ENCODE data around the gene ZKSCAN1.
"Not testable (repeated sequence)": the region's sequence is repeated elsewhere in the genome, so short reads cannot be mapped to it uniquely, and the experiment has no call there.

Gene ZKSCAN1

DNA sequence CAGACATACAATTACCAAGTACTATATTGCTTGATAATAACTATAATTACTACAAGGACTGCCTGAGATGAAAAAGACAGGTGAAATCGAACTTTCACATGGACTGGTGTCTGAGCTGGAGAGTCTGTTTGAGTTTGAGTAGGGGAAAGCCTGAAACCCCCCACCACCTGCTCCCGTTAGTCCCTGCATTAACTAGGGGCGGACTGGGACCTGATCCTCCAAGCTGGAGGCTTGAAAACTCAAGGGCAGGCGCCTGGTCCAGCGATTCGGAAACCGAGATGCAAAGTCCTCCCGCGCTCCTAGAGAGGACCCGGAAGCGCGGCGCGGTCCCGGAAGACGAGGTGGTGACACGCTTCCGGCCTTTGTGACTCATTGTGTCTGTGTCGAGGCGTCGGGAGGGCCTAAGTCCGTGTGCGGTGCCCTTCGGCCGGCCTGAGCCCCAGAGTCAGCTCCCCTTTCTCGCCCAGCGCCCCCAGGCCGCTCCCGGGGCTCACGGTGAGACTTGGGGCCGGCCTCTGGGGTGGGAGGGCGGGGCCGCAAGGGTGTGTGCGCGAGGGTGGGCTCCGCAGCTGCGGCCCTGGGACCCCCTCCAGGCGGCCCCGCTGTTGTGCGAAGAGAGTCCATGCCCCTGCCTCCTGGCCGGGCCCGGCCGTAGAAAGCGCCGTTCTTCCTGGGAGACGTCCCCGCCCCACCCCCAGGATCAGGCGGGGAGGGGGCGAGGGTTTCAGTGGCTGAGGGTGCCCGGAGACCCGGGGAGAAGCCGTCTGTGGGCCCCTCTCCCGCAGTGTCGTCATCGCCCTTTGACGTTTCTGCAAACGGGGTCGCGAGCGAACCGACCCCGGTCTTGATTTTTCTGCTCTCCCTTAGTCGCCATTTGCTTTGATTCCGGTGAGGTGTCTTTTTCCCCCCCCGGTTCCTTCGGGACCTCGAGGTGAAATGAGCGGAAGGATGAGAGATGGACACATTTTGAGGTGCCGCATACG, at the start of gene ZKSCAN1:
Gene ZKSCAN1, plus strand, starts transcription at position 365 of the 983 bp plus-strand sequence. CDS start 7,911 bp downstream, outside the sequence.
- Mint-ChIP-seq H3K36me3 (peaks cover 5% of the 10 kb centered on the region), H3K4me3 (peak within 1 kb of the TSS; percentile 88), H3K27ac (peak within 1 kb of the TSS; percentile 91), H3K9me3 (no peaks in the 10 kb centered on the region), H3K4me1 (peaks cover 16% of the 10 kb centered on the region), H3K27me3 (peaks cover 3% of the 10 kb centered on the region)
- DNase-seq (ENCODE audit: low spot score in 2 of 2) (peak; percentile 69 to 75), ATAC-seq (ENCODE audit: low read depth) (peak; percentile 99)

DNA sequence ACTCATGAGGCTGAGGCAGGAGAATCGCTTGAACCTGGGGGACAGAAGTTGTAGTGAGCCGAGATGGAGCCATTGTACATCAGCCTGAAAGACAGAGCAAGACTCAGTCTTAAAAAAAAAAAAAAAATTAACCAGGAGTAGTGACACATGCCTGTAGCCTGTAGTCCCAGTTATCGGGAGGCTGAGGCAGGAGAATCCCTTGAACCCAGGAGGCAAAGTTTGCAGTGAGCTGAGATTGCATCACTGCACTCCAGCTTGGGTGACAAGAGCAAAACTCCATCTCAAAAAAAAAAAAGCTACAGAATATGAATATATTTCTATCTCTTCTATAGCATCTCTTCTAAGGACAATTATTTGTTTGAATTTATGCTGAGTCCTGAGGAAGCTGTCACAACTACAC, 46.1 kb upstream of the ZKSCAN1 start:
- H3K36me3 Mint-ChIP-seq: no peaks in the 10 kb centered on the region
- ATAC-seq (ENCODE audit: low read depth) (no peak), DNase-seq (ENCODE audit: low spot score in 2 of 2) (no peak)
- H3K4me3 Mint-ChIP-seq: no peak overlapping the region
- no peaks in the 10 kb centered on the region for H3K4me1 Mint-ChIP-seq
- H3K27me3 Mint-ChIP-seq: peaks cover 33% of the 10 kb centered on the region
- H3K27ac Mint-ChIP-seq: no peak overlapping the region
- no peaks in the 10 kb centered on the region for H3K9me3 Mint-ChIP-seq

GRCh38 chr7:99969813-99970212, 45.6 kb upstream of the ZKSCAN1 start:
- DNase-seq (ENCODE audit: low spot score in 2 of 2): not testable (repeated sequence)

DNA sequence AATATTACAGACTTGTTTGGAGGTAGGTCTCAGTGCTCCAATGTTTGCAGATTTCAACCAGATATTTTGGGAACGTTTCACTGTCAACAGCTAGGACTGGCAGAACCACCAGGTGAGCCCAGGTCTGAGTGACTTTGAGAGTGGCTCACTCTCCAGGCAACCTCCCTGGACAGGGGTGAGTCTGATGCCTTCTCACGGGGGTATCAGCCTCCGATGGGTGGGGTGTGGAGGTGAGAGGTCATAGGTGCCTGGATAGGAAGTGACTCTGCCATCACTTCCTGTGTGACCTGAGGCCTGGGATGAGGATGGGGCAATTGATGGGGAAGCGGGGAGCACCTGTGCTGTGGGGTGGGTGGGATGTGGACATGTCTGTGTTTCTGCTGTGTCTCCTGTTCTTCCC, 44.2 kb upstream of the ZKSCAN1 start:
- Mint-ChIP-seq H3K4me3 (no peak overlapping the region), H3K36me3 (no peaks in the 10 kb centered on the region), H3K27ac (no peak overlapping the region), H3K27me3 (peaks cover 29% of the 10 kb centered on the region), H3K9me3 (no peaks in the 10 kb centered on the region), H3K4me1 (peaks cover 4% of the 10 kb centered on the region)
- no peak for DNase-seq (ENCODE audit: low spot score in 2 of 2)
- no peak for ATAC-seq (ENCODE audit: low read depth)

More at GRCh38 chr7:99969813-99970212, 45.6 kb upstream of the ZKSCAN1 start:
- not testable (repeated sequence) for H3K4me1 Mint-ChIP-seq; ATAC-seq (ENCODE audit: low read depth); H3K4me3 Mint-ChIP-seq; H3K27ac Mint-ChIP-seq; H3K9me3 Mint-ChIP-seq; H3K36me3 Mint-ChIP-seq
- H3K27me3 Mint-ChIP-seq: peaks cover 28% of the 10 kb centered on the region

DNA sequence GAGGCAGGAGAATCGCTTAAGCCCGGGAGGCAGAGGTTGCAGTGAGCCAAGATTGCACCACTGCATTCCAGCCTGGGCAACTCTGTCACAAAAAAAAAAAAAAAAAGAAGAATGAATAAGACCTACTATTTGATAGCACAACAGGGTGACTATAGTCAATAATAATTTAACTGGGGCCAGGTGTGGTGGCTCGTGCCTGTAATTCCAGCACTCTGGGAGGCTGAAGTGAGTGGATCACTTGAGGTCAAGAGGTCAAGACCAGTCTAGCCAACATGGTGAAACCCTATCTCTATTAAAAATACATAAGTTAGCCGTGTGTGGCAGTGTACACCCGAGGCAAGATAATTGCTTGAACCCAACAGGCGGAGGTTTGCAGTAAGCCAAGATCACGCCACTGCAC, 41.6 kb upstream of the ZKSCAN1 start:
- not testable (repeated sequence) for H3K4me1 Mint-ChIP-seq; H3K9me3 Mint-ChIP-seq; ATAC-seq (ENCODE audit: low read depth); H3K27ac Mint-ChIP-seq; H3K4me3 Mint-ChIP-seq; H3K36me3 Mint-ChIP-seq; DNase-seq (ENCODE audit: low spot score in 2 of 2)
- peaks cover 23% of the 10 kb centered on the region for H3K27me3 Mint-ChIP-seq

DNA sequence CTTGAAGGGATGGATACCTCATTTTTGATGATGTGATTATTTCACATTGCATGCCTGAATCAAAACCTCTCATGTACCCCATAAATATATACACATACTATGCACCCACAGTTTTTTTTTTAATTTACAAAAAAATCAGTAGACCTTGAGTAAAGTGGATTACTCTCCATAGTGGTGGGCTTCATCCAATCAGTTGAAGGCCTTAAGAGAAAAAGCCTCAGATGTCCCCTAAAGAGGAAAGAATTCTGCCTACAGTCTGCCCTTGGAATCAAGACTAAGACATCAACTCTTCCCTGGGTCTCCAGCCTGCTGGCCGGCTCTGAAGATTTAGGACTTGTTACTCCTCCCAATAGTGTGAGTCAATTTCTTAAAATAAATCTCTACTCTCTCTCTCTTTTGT, 40.7 kb upstream of the ZKSCAN1 start:
- Mint-ChIP-seq H3K27ac (no peak overlapping the region), H3K4me3 (no peak overlapping the region), H3K27me3 (peaks cover 23% of the 10 kb centered on the region), H3K9me3 (no peaks in the 10 kb centered on the region), H3K36me3 (no peaks in the 10 kb centered on the region), H3K4me1 (peaks cover 4% of the 10 kb centered on the region)
- ATAC-seq (ENCODE audit: low read depth) (no peak), DNase-seq (ENCODE audit: low spot score in 2 of 2) (no peak)

- ATAC-seq (ENCODE audit: low read depth): peak; percentile 29
- H3K4me3 Mint-ChIP-seq: no peak within 1 kb of the TSS
- H3K4me1 Mint-ChIP-seq: peaks cover 7% of the 10 kb centered on the region
- H3K9me3 Mint-ChIP-seq: no peaks in the 10 kb centered on the region
- peaks cover 19% of the 10 kb centered on the region for H3K27me3 Mint-ChIP-seq
- no peaks in the 10 kb centered on the region for H3K36me3 Mint-ChIP-seq
- no peak for DNase-seq (ENCODE audit: low spot score in 2 of 2)
- H3K27ac Mint-ChIP-seq: no peak within 1 kb of the TSS
Measured at GRCh38 chr7:99975782-99976521, 39.4 kb upstream of the ZKSCAN1 start, which contains the start of gene AZGP1. Gene AZGP1, minus strand, starts transcription at chr7:99976031. Its CDS starts 11 bp downstream, at chr7:99976020.

DNA sequence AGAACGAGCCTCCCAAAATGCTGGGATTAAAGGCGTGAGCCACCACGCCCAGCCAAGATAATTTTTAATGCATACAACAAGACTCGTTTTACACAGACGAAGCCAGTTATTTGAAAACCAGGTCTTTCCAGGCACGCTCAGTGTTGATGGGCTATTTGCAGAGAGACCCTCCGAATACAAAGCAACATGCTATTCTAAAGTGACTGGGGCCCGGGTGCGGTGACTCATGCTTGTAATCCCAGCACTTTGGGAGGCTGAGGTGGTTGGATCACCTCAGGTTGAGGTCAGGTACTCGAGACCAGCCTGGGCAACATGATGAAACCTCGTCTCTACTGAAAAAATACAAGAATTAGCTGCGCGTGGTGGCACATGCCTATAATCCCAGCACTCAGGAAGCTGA, 38.8 kb upstream of the ZKSCAN1 start:
- ATAC-seq (ENCODE audit: low read depth) (no peak), DNase-seq (ENCODE audit: low spot score in 2 of 2) (no peak)
- Mint-ChIP-seq H3K27me3 (peaks cover 17% of the 10 kb centered on the region), H3K36me3 (no peaks in the 10 kb centered on the region), H3K4me1 (peaks cover 7% of the 10 kb centered on the region), H3K4me3 (no peak overlapping the region), H3K27ac (no peak overlapping the region), H3K9me3 (no peaks in the 10 kb centered on the region)

DNA sequence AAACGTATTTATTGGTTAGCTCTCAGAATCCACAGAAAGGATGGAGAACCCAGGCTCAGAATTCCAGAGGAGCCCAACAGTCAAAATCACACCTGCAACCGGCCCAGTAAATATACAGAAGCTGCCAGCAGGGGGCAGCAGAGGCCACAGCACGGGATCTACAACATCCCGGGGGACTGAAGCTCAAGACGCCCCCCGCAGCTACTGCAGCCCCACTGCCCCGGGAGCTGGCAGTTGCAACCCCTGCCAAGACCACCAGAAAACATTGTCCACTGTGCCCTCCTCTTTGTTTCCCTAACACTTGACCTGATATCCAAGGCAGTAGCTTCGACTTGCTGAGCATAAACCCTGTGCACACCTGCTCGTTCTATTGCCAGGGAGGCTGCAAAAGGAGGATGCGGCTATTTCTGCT, 35.6 kb upstream of the ZKSCAN1 start:
- not testable (repeated sequence) for H3K4me3 Mint-ChIP-seq, H3K4me1 Mint-ChIP-seq, H3K9me3 Mint-ChIP-seq, H3K36me3 Mint-ChIP-seq, H3K27ac Mint-ChIP-seq
- peaks cover 21% of the 10 kb centered on the region for H3K27me3 Mint-ChIP-seq
- ATAC-seq (ENCODE audit: low read depth): peak; percentile 81
- peak; percentile 62 to 69 for DNase-seq (ENCODE audit: low spot score in 2 of 2)

GRCh38 chr7:99980448-99980872, 34.9 kb upstream of the ZKSCAN1 start:
- not testable (repeated sequence) for H3K4me3 Mint-ChIP-seq; H3K9me3 Mint-ChIP-seq; DNase-seq (ENCODE audit: low spot score in 2 of 2); H3K4me1 Mint-ChIP-seq; H3K27ac Mint-ChIP-seq; H3K36me3 Mint-ChIP-seq
- peak; percentile 39 for ATAC-seq (ENCODE audit: low read depth)
- peaks cover 19% of the 10 kb centered on the region for H3K27me3 Mint-ChIP-seq

DNA sequence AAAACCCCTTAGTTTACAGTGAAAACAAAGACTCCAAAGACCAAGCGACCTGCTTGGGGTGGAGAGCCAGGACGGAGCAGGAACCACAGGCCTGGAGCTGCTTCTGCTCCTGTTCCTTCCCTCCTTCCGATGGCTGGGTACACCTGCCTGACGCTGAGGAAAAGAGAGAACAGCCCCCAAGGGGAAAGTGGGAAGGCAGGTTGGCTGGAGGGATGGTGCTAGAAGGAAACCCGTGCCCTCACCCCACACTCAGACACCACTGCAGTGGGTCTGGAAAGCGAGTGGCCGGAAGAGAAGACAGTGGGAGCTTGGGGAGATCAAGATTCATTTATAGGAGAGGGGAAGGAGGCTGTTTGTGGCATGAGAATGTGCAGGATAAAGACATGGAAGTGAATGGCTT, 34.3 kb upstream of the ZKSCAN1 start:
- H3K9me3 Mint-ChIP-seq; ATAC-seq (ENCODE audit: low read depth); H3K4me3 Mint-ChIP-seq; H3K27ac Mint-ChIP-seq; H3K36me3 Mint-ChIP-seq; DNase-seq (ENCODE audit: low spot score in 2 of 2); H3K4me1 Mint-ChIP-seq: not testable (repeated sequence)
- peaks cover 16% of the 10 kb centered on the region for H3K27me3 Mint-ChIP-seq

DNA sequence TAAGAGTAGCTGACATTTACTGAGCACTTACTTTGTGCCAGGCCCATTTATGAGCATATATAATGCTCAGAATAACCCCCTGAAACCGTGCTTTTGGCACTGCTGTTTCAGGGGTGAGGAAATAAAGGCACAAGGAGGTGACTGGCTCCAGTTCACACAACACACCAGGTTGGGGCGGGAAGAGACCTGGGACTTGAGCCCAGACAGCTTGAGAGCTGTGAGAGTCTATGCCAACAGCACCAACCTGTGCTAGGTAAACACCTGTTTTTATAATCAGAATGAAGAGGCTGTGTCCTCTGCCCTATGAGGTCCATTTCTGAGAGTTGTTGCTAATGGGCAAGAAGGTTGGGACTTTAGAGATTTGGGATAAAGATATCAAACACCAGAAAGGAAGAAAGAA, 30.8 kb upstream of the ZKSCAN1 start:
- Mint-ChIP-seq H3K9me3 (peaks cover 1% of the 10 kb centered on the region), H3K36me3 (no peaks in the 10 kb centered on the region), H3K27me3 (peaks cover 19% of the 10 kb centered on the region), H3K4me3 (no peak overlapping the region), H3K27ac (no peak overlapping the region), H3K4me1 (peaks cover 3% of the 10 kb centered on the region)
- ATAC-seq (ENCODE audit: low read depth): no peak
- no peak for DNase-seq (ENCODE audit: low spot score in 2 of 2)

DNA sequence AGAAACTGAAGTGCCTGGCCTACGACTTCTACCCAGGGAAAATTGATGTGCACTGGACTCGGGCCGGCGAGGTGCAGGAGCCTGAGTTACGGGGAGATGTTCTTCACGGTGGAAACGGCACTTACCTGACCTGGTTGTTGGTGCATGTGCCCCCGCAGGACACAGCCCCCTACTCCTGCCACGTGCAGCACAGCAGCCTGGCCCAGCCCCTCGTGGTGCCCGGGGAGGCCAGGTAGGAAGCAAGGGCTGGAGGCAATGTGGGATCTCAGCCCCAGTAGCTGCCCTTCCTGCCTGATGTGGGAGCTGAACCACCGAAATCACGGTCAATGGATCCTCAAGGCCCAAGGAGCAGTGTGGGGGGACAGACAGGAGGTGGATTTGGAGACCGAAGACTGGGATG, 28.1 kb upstream of the ZKSCAN1 start:
- peaks cover 21% of the 10 kb centered on the region for H3K27me3 Mint-ChIP-seq
- not testable (repeated sequence) for DNase-seq (ENCODE audit: low spot score in 2 of 2); H3K4me3 Mint-ChIP-seq; H3K27ac Mint-ChIP-seq; H3K9me3 Mint-ChIP-seq; H3K36me3 Mint-ChIP-seq; H3K4me1 Mint-ChIP-seq; ATAC-seq (ENCODE audit: low read depth)

GRCh38 chr7:99987846-99988245, 27.6 kb upstream of the ZKSCAN1 start:
- H3K27ac Mint-ChIP-seq: no peak overlapping the region
- H3K27me3 Mint-ChIP-seq: peaks cover 21% of the 10 kb centered on the region
- H3K36me3 Mint-ChIP-seq: no peaks in the 10 kb centered on the region
- no peaks in the 10 kb centered on the region for H3K4me1 Mint-ChIP-seq
- no peaks in the 10 kb centered on the region for H3K9me3 Mint-ChIP-seq
- ATAC-seq (ENCODE audit: low read depth) (no peak), DNase-seq (ENCODE audit: low spot score in 2 of 2) (no peak)
- H3K4me3 Mint-ChIP-seq: no peak overlapping the region
